Amniotic stem cell (primary cell): Measurements from ENCODE around the gene CSF2RB.

Source experiments
- DNase-seq: peaks from one replicate; lab custom pipeline; 2025; lab: John Stamatoyannopoulos, UW

CSF2RB gene

GRCh38 chr22:36921309-36922104 lies 8.1 kb downstream of the CSF2RB start:
- DNase-seq, result no peak

- no peak for DNase-seq
These were observed 8.7 kb downstream of the CSF2RB start for GRCh38 chr22:36922105-36922608.

- no peak for DNase-seq
These were observed 9.3 kb downstream of the CSF2RB start for GRCh38 chr22:36922711-36923110.

GRCh38 chr22:36923131-36923788 lies 9.8 kb downstream of the CSF2RB start:
- DNase-seq, result no peak

GRCh38 chr22:36924151-36924698 lies 10.8 kb downstream of the CSF2RB start:
- no peak for DNase-seq

GRCh38 chr22:36925388-36926290 lies 12.2 kb downstream of the CSF2RB start:
- no peak for DNase-seq

GRCh38 chr22:36926309-36926708 lies 12.9 kb downstream of the CSF2RB start:
- no peak for DNase-seq

- no peak for DNase-seq
These were observed 13.4 kb downstream of the CSF2RB start for GRCh38 chr22:36926721-36927435.

GRCh38 chr22:36927671-36928070 lies 14.2 kb downstream of the CSF2RB start:
- no peak for DNase-seq

GRCh38 chr22:36928196-36928595 lies 14.8 kb downstream of the CSF2RB start:
- DNase-seq, result no peak

- no peak for DNase-seq
These were observed 15.5 kb downstream of the CSF2RB start for GRCh38 chr22:36928786-36929535.

- no peak for DNase-seq
These were observed 16.2 kb downstream of the CSF2RB start for GRCh38 chr22:36929621-36930020.

GRCh38 chr22:36930041-36930935 lies 16.9 kb downstream of the CSF2RB start:
- no peak for DNase-seq

GRCh38 chr22:36931446-36931845 lies 18.0 kb downstream of the CSF2RB start:
- DNase-seq, result no peak

GRCh38 chr22:36933629-36934417 lies 20.4 kb downstream of the CSF2RB start:
- DNase-seq, result no peak

- DNase-seq, result no peak
These were observed 21.2 kb downstream of the CSF2RB start for GRCh38 chr22:36934418-36935312.

- DNase-seq, result no peak
These were observed 21.8 kb downstream of the CSF2RB start for GRCh38 chr22:36935313-36935610.

GRCh38 chr22:36935694-36936093 lies 22.3 kb downstream of the CSF2RB start:
- DNase-seq, result no peak
